Activated T-cell treated with anti-CD3 and anti-CD28 coated beads, Interleukin-2, amount 50 U/mL, for 72 hours (primary cell): ENCODE data around the gene HEMGN. TPM values are rescaled to one million over a fixed set of nuclear protein-coding genes. Genes with fewer than 3 reads are reported as not detected.
A peak's percentile ranks its signal among the peaks of the same experiment; 100 is the strongest.
"Not testable (repeated sequence)": the region's sequence is repeated elsewhere in the genome, so short reads cannot be mapped to it uniquely, and the experiment has no call there.

Experiments
- ATAC-seq, 2 donors: fragments of 150-1000 bp; cut with Tn5 transposase; replicated peaks in 1 of 2; 2 replicates each; pipeline ENCODE4 v1.10.0; 2021; ENCODE audit warnings: moderate library complexity in 2 of 2, mild to moderate bottlenecking in 1 of 2
- DNase-seq, 2 donors: peaks; one replicate each; pipeline ENCODE4 v3.0.0; 2021 to 2022; ENCODE audit warnings: mixed read lengths in 1 of 2
- H3K27ac Mint-ChIP-seq: one replicate; pipeline ENCODE4 v1.8.0; 2022; ENCODE audit warnings: mild to moderate bottlenecking, moderate library complexity, mixed read lengths
- H3K27me3 Mint-ChIP-seq: one replicate; pipeline ENCODE4 v1.8.0; 2022; ENCODE audit warnings: low read depth, mixed read lengths
- H3K36me3 Mint-ChIP-seq, 2 donors: one replicate each; pipeline ENCODE4 v1.8.0; 2022; ENCODE audit warnings: mixed read lengths in 2 of 2, mild to moderate bottlenecking in 1 of 2; ENCODE audit not compliant: insufficient read depth in 2 of 2
- H3K4me1 Mint-ChIP-seq: one replicate; pipeline ENCODE4 v1.8.0; 2022; ENCODE audit warnings: low read depth, mixed read lengths
- H3K4me3 Mint-ChIP-seq, 2 donors: one replicate each; pipeline ENCODE4 v1.8.0; 2022; ENCODE audit warnings: mild to moderate bottlenecking in 2 of 2, mixed read lengths in 2 of 2, moderate library complexity in 2 of 2
- H3K9me3 Mint-ChIP-seq, 2 donors: one replicate each; pipeline ENCODE4 v1.8.0; 2022; ENCODE audit warnings: mixed read lengths in 2 of 2
- total RNA-seq, 2 donors: library from RNA; stranded (reverse); gene quantifications; one replicate each; pipeline ENCODE4 v1.2.3, GENCODE V29; 2022

Gene HEMGN
- total RNA-seq, 2 donors from 2014 or later: 1.1 to 1.5 TPM

- Mint-ChIP-seq H3K27ac (no peak overlapping the region), H3K27me3 (no peaks in the 10 kb centered on the region), H3K9me3 (no peaks in the 10 kb centered on the region), H3K36me3 (peaks cover 0 to 3% of the 10 kb centered on the region in 2 donors), H3K4me3 (no peak overlapping the region), H3K4me1 (peaks cover 40% of the 10 kb centered on the region)
- DNase-seq (no peak), ATAC-seq (no peak)
Measured at GRCh38 chr9:97978371-97979130, 40.6 kb upstream of the HEMGN start.

- ATAC-seq, H3K27me3 Mint-ChIP-seq, H3K4me3 Mint-ChIP-seq, H3K27ac Mint-ChIP-seq, H3K9me3 Mint-ChIP-seq, H3K36me3 Mint-ChIP-seq, DNase-seq: not testable (repeated sequence)
- peaks cover 31% of the 10 kb centered on the region for H3K4me1 Mint-ChIP-seq
Measured at GRCh38 chr9:97976633-97977032, 38.7 kb upstream of the HEMGN start.

- no peaks in the 10 kb centered on the region for H3K27me3 Mint-ChIP-seq
- H3K4me1 Mint-ChIP-seq: peaks cover 18% of the 10 kb centered on the region
- H3K36me3 Mint-ChIP-seq: peaks cover 0 to 3% of the 10 kb centered on the region in 2 donors
- no peaks in the 10 kb centered on the region for H3K9me3 Mint-ChIP-seq
- H3K27ac Mint-ChIP-seq: no peak overlapping the region
- no peak for DNase-seq
- no peak for ATAC-seq
- H3K4me3 Mint-ChIP-seq: no peak overlapping the region
Measured at GRCh38 chr9:97975376-97975775, 37.4 kb upstream of the HEMGN start.

- Mint-ChIP-seq H3K4me3 (no peak overlapping the region), H3K27ac (no peak overlapping the region), H3K9me3 (no peaks in the 10 kb centered on the region), H3K4me1 (no peaks in the 10 kb centered on the region), H3K27me3 (no peaks in the 10 kb centered on the region), H3K36me3 (peaks cover 0 to 3% of the 10 kb centered on the region in 2 donors)
- ATAC-seq (no peak), DNase-seq (no peak)
Measured at GRCh38 chr9:97972753-97973152, 34.8 kb upstream of the HEMGN start.

- Mint-ChIP-seq H3K36me3 (peaks cover 0 to under 1% of the 10 kb centered on the region in 2 donors), H3K9me3 (no peaks in the 10 kb centered on the region), H3K4me1 (no peaks in the 10 kb centered on the region), H3K4me3 (peak overlapping the region in 1 of 2 donors; percentile 24), H3K27ac (no peak overlapping the region), H3K27me3 (no peaks in the 10 kb centered on the region)
- no peak for ATAC-seq
- DNase-seq: no peak
Measured at GRCh38 chr9:97970165-97970564, 32.2 kb upstream of the HEMGN start.

GRCh38 chr9:97969014-97969413, 31.0 kb upstream of the HEMGN start:
- H3K4me3 Mint-ChIP-seq: no peak overlapping the region
- no peaks in the 10 kb centered on the region for H3K36me3 Mint-ChIP-seq
- H3K9me3 Mint-ChIP-seq: no peaks in the 10 kb centered on the region
- no peak for DNase-seq
- no peak for ATAC-seq
- H3K27me3 Mint-ChIP-seq: peaks cover under 1% of the 10 kb centered on the region
- H3K27ac Mint-ChIP-seq: no peak overlapping the region
- H3K4me1 Mint-ChIP-seq: no peaks in the 10 kb centered on the region

- Mint-ChIP-seq H3K36me3 (no peaks in the 10 kb centered on the region), H3K4me1 (peaks cover 4% of the 10 kb centered on the region), H3K4me3 (no peak overlapping the region), H3K27ac (no peak overlapping the region), H3K9me3 (no peaks in the 10 kb centered on the region), H3K27me3 (peaks cover 6% of the 10 kb centered on the region)
- ATAC-seq: peak in 1 of 2 donors; percentile 35
- no peak for DNase-seq
Measured at GRCh38 chr9:97966493-97966892, 28.5 kb upstream of the HEMGN start.

GRCh38 chr9:97964901-97965300, 26.9 kb upstream of the HEMGN start:
- Mint-ChIP-seq H3K9me3 (no peaks in the 10 kb centered on the region), H3K4me3 (no peak overlapping the region), H3K36me3 (no peaks in the 10 kb centered on the region), H3K27ac (no peak overlapping the region), H3K4me1 (peaks cover 4% of the 10 kb centered on the region), H3K27me3 (peaks cover 6% of the 10 kb centered on the region)
- ATAC-seq: no peak
- DNase-seq: no peak

GRCh38 chr9:97963232-97963631, 25.3 kb upstream of the HEMGN start:
- Mint-ChIP-seq H3K4me1 (peaks cover 11% of the 10 kb centered on the region), H3K27ac (no peak overlapping the region), H3K27me3 (peaks cover 6% of the 10 kb centered on the region), H3K9me3 (no peaks in the 10 kb centered on the region), H3K4me3 (no peak overlapping the region), H3K36me3 (no peaks in the 10 kb centered on the region)
- no peak for ATAC-seq
- DNase-seq: no peak

GRCh38 chr9:97962575-97962974, 24.6 kb upstream of the HEMGN start:
- no peaks in the 10 kb centered on the region for H3K9me3 Mint-ChIP-seq
- no peak overlapping the region for H3K27ac Mint-ChIP-seq
- H3K4me1 Mint-ChIP-seq: peaks cover 11% of the 10 kb centered on the region
- H3K36me3 Mint-ChIP-seq: no peaks in the 10 kb centered on the region
- H3K27me3 Mint-ChIP-seq: peaks cover 6% of the 10 kb centered on the region
- H3K4me3 Mint-ChIP-seq: no peak overlapping the region
- no peak for DNase-seq
- ATAC-seq: no peak

- Mint-ChIP-seq H3K4me3 (no peak overlapping the region), H3K27me3 (peaks cover 6% of the 10 kb centered on the region), H3K27ac (no peak overlapping the region), H3K9me3 (no peaks in the 10 kb centered on the region), H3K4me1 (peaks cover 11% of the 10 kb centered on the region), H3K36me3 (no peaks in the 10 kb centered on the region)
- no peak for ATAC-seq
- no peak for DNase-seq
Measured at GRCh38 chr9:97962136-97962535, 24.2 kb upstream of the HEMGN start.

GRCh38 chr9:97961361-97961760, 23.4 kb upstream of the HEMGN start:
- Mint-ChIP-seq H3K4me1 (peaks cover 13% of the 10 kb centered on the region), H3K36me3 (no peaks in the 10 kb centered on the region), H3K27ac (no peak overlapping the region), H3K27me3 (peaks cover 6% of the 10 kb centered on the region), H3K9me3 (no peaks in the 10 kb centered on the region), H3K4me3 (no peak overlapping the region)
- ATAC-seq (no peak), DNase-seq (no peak)

- not testable (repeated sequence) for ATAC-seq, H3K9me3 Mint-ChIP-seq, H3K36me3 Mint-ChIP-seq, H3K27ac Mint-ChIP-seq, H3K4me3 Mint-ChIP-seq, DNase-seq, H3K27me3 Mint-ChIP-seq
- peaks cover 17% of the 10 kb centered on the region for H3K4me1 Mint-ChIP-seq
Measured at GRCh38 chr9:97960678-97961328, 22.8 kb upstream of the HEMGN start.

GRCh38 chr9:97959585-97959984, 21.6 kb upstream of the HEMGN start:
- Mint-ChIP-seq H3K9me3 (no peaks in the 10 kb centered on the region), H3K36me3 (no peaks in the 10 kb centered on the region), H3K27me3 (peaks cover 6% of the 10 kb centered on the region), H3K4me1 (peaks cover 17% of the 10 kb centered on the region), H3K27ac (no peak overlapping the region), H3K4me3 (no peak overlapping the region)
- ATAC-seq: no peak
- no peak for DNase-seq
